OCI-LY1 (cell line): ENCODE results near the gene AFAP1.

Source experiments
- H2AFZ ChIP-seq: fragments of 200-600 bp; sonication (generic), shearing (Covaris generic); 2 replicates; pipeline ENCODE4 v1.6.0; 2014; ENCODE audit warnings: antibody characterized with exemption, mild to moderate bottlenecking, low read length
- H3F3A ChIP-seq: fragments of 200-600 bp; sonication (generic), shearing (Covaris generic); 2 replicates; pipeline ENCODE4 v1.6.0; 2014; ENCODE audit warnings: mild to moderate bottlenecking, antibody characterized with exemption, low read length, moderate library complexity; ENCODE audit not compliant: insufficient read depth
- H3K27ac ChIP-seq: fragments of 200-600 bp; sonication (generic); 2 replicates; pipeline ENCODE4 v1.5.1; 2014; ENCODE audit warnings: low read length, mixed run types, mild to moderate bottlenecking, low read depth; ENCODE audit not compliant: poor library complexity, severe bottlenecking
- H3K27me3 ChIP-seq: fragments of 200-600 bp; sonication (generic); 2 replicates; pipeline ENCODE4 v1.6.0; 2014; ENCODE audit warnings: antibody characterized with exemption, mild to moderate bottlenecking, low read length, moderate library complexity; ENCODE audit not compliant: insufficient read depth
- H3K36me3 ChIP-seq: fragments of 200-600 bp; sonication (generic); 2 replicates; pipeline ENCODE4 v1.6.1; 2014; ENCODE audit warnings: mild to moderate bottlenecking, antibody characterized with exemption, low read length, moderate library complexity, mixed read lengths; ENCODE audit not compliant: insufficient read depth
- H3K4me1 ChIP-seq: fragments of 200-600 bp; sonication (generic); 2 replicates; pipeline ENCODE4 v1.5.1; 2014; ENCODE audit warnings: mild to moderate bottlenecking, low read length, moderate library complexity; ENCODE audit not compliant: insufficient read depth, severe bottlenecking
- H3K4me2 ChIP-seq: fragments of 200-600 bp; sonication (generic), shearing (Covaris generic); 2 replicates; pipeline ENCODE4 v1.6.1; 2014; ENCODE audit warnings: low read length
- H3K4me3 ChIP-seq: fragments of 200-600 bp; sonication (generic); 2 replicates; pipeline ENCODE4 v1.5.1; 2014; ENCODE audit warnings: low read length, low read depth, mild to moderate bottlenecking, mixed read lengths; ENCODE audit not compliant: poor library complexity, severe bottlenecking
- H3K79me2 ChIP-seq: fragments of 200-600 bp; shearing (Covaris generic); 2 replicates; pipeline ENCODE4 v1.6.1; 2016; ENCODE audit warnings: mixed run types, low read length, mixed read lengths; ENCODE audit not compliant: insufficient read depth
- H3K9ac ChIP-seq: fragments of 200-600 bp; sonication (generic), shearing (Covaris generic); 2 replicates; pipeline ENCODE4 v1.6.1; 2014; ENCODE audit warnings: mild to moderate bottlenecking, low read length, mixed read lengths
- H3K9me2 ChIP-seq: fragments of 200-600 bp; sonication (generic), shearing (Covaris generic); 2 replicates; pipeline ENCODE4 v1.6.1; 2014; ENCODE audit warnings: low read depth, mild to moderate bottlenecking, low read length, mixed read lengths
- H3K9me3 ChIP-seq: fragments of 200-600 bp; shearing (Covaris generic); 2 replicates; pipeline ENCODE4 v1.6.1; 2014; ENCODE audit warnings: low read length, mixed read lengths
- H4K20me1 ChIP-seq: fragments of 200-600 bp; sonication (generic), shearing (Covaris generic); 2 replicates; pipeline ENCODE4 v1.6.0; 2016; ENCODE audit warnings: mild to moderate bottlenecking, low read length; ENCODE audit not compliant: insufficient read depth
- EZH2 ChIP-seq: fragments of 200-600 bp; sonication (generic), shearing (Covaris generic); IDR thresholded peaks from 2 replicates; pipeline ENCODE4 v1.8.0; 2017; ENCODE audit warnings: borderline replicate concordance, mixed run types, mild to moderate bottlenecking, antibody characterized with exemption, low read length, moderate library complexity, mixed read lengths
- TF ChIP-seq, protein P1 (sequence below): fragments of 200-600 bp; sonication (generic), shearing (Covaris generic); IDR thresholded peaks from 2 replicates; pipeline ENCODE4 v1.5.1; 2017; ENCODE audit warnings: mild to moderate bottlenecking, antibody characterized with exemption, low read length, moderate library complexity, mixed read lengths

Gene AFAP1

DNA sequence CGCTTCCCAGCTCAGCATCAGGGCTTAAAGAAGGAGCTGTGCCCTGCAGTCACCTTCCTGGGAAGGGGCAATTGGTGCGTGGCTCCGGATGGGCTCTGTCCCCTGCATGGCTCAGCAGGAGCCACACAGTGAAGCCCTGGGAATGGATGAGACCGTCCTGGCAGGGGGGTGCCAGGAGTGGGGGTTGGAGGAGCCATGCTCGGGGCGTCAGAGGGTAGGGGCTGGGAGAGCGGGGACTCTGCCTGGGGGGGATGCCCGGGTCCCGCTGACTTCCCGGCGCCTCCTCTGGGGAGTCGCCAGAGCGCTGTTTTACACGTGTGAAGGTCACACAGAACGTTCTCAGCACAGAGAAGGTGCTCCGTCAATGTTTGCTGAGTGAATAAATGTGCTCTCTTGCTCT is 184.1 kb downstream of the AFAP1 start:
- no peaks in the 10 kb centered on the region for H3K79me2 ChIP-seq

DNA sequence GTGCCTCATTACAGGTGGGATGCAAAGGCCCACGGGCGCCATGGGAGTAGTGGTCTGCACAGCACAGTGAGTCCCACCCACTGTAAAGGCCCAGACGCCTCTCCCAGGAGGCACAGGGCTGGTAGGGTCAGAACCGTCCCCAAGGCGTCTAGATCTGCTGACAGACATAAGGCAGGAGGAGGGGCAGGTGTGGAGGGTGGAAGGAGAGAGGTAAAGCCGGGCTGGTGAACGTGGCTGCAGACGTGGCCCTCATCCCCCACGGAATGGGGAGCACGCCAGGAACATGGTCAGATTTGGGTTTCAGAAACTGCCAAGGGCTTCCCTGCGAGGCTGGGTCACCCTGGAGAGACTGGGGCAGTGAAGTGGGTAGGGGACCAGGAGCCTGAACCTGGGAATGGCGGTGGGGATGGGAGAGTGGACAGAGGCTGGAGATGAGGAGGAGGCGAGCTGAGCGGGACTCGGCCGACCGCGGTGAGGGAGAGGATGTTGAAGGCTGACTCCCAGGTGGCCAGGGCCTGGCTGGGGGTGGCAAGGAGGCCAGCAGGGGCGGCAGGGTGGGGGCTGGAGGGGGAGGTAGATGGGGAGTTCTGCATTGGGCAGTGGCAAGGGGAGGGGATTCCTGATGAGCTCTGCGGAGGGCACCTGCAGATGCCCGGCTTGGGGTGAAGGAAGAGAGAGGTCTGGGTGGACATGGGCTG is 184.9 kb downstream of the AFAP1 start:
- Histone ChIP-seq H3K79me2 (no peaks in the 10 kb centered on the region), H2AFZ (no peak overlapping the region), H3K4me3 (peak overlapping the region; percentile 58), H3K9ac (peak overlapping the region; percentile 53; the same call in 1 of the 2 replicates), H4K20me1 (no peaks in the 10 kb centered on the region), H3K27ac (no peak overlapping the region), H3K27me3 (no peaks in the 10 kb centered on the region), H3K9me2 (no peaks in the 10 kb centered on the region), H3K4me1 (peaks cover 6% of the 10 kb centered on the region), H3K36me3 (no peaks in the 10 kb centered on the region), H3K9me3 (no peaks in the 10 kb centered on the region), H3F3A (no peaks in the 10 kb centered on the region), H3K4me2 (peak overlapping the region; percentile 34; the same call in 1 of the 2 replicates)
- TF ChIP-seq, protein P1, sequence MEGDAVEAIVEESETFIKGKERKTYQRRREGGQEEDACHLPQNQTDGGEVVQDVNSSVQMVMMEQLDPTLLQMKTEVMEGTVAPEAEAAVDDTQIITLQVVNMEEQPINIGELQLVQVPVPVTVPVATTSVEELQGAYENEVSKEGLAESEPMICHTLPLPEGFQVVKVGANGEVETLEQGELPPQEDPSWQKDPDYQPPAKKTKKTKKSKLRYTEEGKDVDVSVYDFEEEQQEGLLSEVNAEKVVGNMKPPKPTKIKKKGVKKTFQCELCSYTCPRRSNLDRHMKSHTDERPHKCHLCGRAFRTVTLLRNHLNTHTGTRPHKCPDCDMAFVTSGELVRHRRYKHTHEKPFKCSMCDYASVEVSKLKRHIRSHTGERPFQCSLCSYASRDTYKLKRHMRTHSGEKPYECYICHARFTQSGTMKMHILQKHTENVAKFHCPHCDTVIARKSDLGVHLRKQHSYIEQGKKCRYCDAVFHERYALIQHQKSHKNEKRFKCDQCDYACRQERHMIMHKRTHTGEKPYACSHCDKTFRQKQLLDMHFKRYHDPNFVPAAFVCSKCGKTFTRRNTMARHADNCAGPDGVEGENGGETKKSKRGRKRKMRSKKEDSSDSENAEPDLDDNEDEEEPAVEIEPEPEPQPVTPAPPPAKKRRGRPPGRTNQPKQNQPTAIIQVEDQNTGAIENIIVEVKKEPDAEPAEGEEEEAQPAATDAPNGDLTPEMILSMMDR = no peak
- TF ChIP-seq EZH2 = no peak

More for the DNA sequence above, 184.1 kb downstream of the AFAP1 start:
- H3K9me3 ChIP-seq = no peaks in the 10 kb centered on the region
- no peaks in the 10 kb centered on the region for H3K9me2 ChIP-seq
- H3K9ac ChIP-seq = no peak overlapping the region
- no peaks in the 10 kb centered on the region for H3K27me3 ChIP-seq
- no peak overlapping the region for H2AFZ ChIP-seq
- H3K27ac ChIP-seq = no peak overlapping the region
- H4K20me1 ChIP-seq = no peaks in the 10 kb centered on the region
- peak overlapping the region; percentile 58 for H3K4me3 ChIP-seq
- H3F3A ChIP-seq = no peaks in the 10 kb centered on the region
- H3K36me3 ChIP-seq = no peaks in the 10 kb centered on the region
- TF ChIP-seq, protein P1 = no peak
- no peak for TF ChIP-seq EZH2
- peaks cover 7% of the 10 kb centered on the region for H3K4me1 ChIP-seq
- H3K4me2 ChIP-seq = peak overlapping the region; percentile 32; the same call in 1 of the 2 replicates

DNA sequence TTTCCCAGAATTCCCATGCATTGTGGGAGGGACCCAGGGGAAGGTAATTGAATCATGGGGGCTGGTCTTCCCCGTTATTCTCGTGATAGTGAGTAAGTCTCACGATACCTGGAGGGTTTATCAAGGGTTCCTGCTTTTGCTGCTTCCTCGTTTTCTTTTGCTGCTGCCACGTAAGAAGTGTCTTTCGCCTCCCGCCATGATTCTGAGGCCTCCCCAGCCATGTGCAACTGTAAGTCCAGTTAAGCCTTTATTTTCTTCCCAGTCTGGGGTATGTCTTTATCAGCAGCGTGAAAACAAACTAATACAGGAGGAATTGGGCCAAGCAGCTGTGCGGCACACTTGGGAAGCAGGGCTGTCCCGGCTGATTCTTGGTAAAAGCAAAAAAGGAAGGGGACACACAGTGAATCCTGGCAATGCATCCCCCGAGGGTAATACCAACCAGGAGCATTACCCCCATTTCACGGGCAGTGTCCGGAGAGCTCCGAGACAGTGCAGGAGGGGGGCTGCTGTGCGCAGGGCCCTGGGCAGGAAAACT is 185.7 kb downstream of the AFAP1 start:
- Histone ChIP-seq H3K27me3 (no peaks in the 10 kb centered on the region), H3K79me2 (no peaks in the 10 kb centered on the region), H3K4me1 (no peaks in the 10 kb centered on the region), H3K4me2 (peak overlapping the region; percentile 34; the same call in 1 of the 2 replicates), H3K9me2 (no peaks in the 10 kb centered on the region), H3K27ac (no peak overlapping the region), H3K9me3 (no peaks in the 10 kb centered on the region), H3K4me3 (peak overlapping the region; percentile 58), H3K9ac (peak overlapping the region; percentile 53; the same call in 1 of the 2 replicates), H2AFZ (no peak overlapping the region), H3F3A (no peaks in the 10 kb centered on the region), H3K36me3 (no peaks in the 10 kb centered on the region), H4K20me1 (no peaks in the 10 kb centered on the region)
- TF ChIP-seq EZH2 = no peak
- TF ChIP-seq, protein P1 = no peak
